Liver (tissue), 9 donors: ENCODE measurements around the gene PFKFB3. TPM values are rescaled to one million over a fixed set of nuclear protein-coding genes. Genes with fewer than 3 reads are reported as not detected.

ENCODE experiments used
- DNase-seq: peaks from one replicate; pipeline ENCODE4 v3.0.0-alpha.2; 2017; ENCODE audit warnings: low spot score
- H3K27ac ChIP-seq, 2 donors: one replicate each; pipeline ENCODE4 v1.7.0; 2013; ENCODE audit warnings: inconsistent platforms in 2 of 2, low read length in 2 of 2, control low read depth in 1 of 2, low read depth in 1 of 2, mild to moderate bottlenecking in 1 of 2
- H3K27me3 ChIP-seq, 4 donors: one replicate each; pipeline versions ENCODE4 v1.6.1 to v1.7.0; 2013; ENCODE audit warnings: low read length in 3 of 4, inconsistent platforms in 1 of 4, mild to moderate bottlenecking in 1 of 4, moderate library complexity in 1 of 4; ENCODE audit not compliant: control insufficient read depth in 4 of 4, insufficient read depth in 4 of 4
- H3K36me3 ChIP-seq, 4 donors: one replicate each; pipeline versions ENCODE4 v1.6.1 to v1.7.0; 2013; ENCODE audit warnings: low read length in 3 of 4, mild to moderate bottlenecking in 3 of 4, low read depth in 1 of 4, moderate library complexity in 1 of 4; ENCODE audit not compliant: control insufficient read depth in 4 of 4, insufficient read depth in 3 of 4
- H3K4me1 ChIP-seq, 4 donors: one replicate each; pipeline versions ENCODE4 v1.6.1 to v1.7.0; 2013; ENCODE audit warnings: low read length in 3 of 4, mild to moderate bottlenecking in 3 of 4, moderate library complexity in 1 of 4; ENCODE audit not compliant: control insufficient read depth in 4 of 4, insufficient read depth in 4 of 4
- H3K4me3 ChIP-seq, 3 donors: one replicate each; pipeline versions ENCODE4 v1.6.1 to v1.7.0; 2013; ENCODE audit warnings: low read length in 3 of 3, control low read depth in 1 of 3, low read depth in 1 of 3, mild to moderate bottlenecking in 1 of 3
- H3K9ac ChIP-seq, 2 donors: one replicate each; pipeline ENCODE4 v1.7.0; 2013; ENCODE audit warnings: low read length in 2 of 2, mild to moderate bottlenecking in 2 of 2, moderate library complexity in 2 of 2, control low read depth in 1 of 2, low read depth in 1 of 2
- H3K9me3 ChIP-seq, 4 donors: one replicate each; pipeline versions ENCODE4 v1.6.1 to v1.7.0; 2013; ENCODE audit warnings: low read length in 3 of 4; ENCODE audit not compliant: control insufficient read depth in 4 of 4
- CTCF ChIP-seq: fragments of 150-350 bp; IDR thresholded peaks from 2 replicates; pipeline ENCODE4 v1.5.1; 2017; ENCODE audit warnings: improper control_type of control experiment, low read depth, low read length; ENCODE audit not compliant: missing input control
- EGR1 ChIP-seq, 2 donors: IDR thresholded peaks; 2 replicates each; pipeline ENCODE4 v1.6.1; 2016 to 2018; ENCODE audit warnings: antibody characterized with exemption in 2 of 2, low read depth in 2 of 2
- FOXA1 ChIP-seq: IDR thresholded peaks from 2 replicates; pipeline ENCODE4 v1.6.1; 2016; ENCODE audit warnings: antibody characterized with exemption
- FOXA2 ChIP-seq: IDR thresholded peaks from 2 replicates; pipeline ENCODE4 v1.6.1; 2016; ENCODE audit warnings: antibody characterized with exemption
- GABPA ChIP-seq, 2 donors: IDR thresholded peaks in 1 of 2; conservative IDR thresholded peaks in 1 of 2; 2 replicates each; pipeline ENCODE4 v1.6.1; 2016; ENCODE audit warnings: antibody characterized with exemption in 2 of 2, mild to moderate bottlenecking in 1 of 2, moderate library complexity in 1 of 2
- HNF4A ChIP-seq, 2 donors: conservative IDR thresholded peaks; 2 replicates each; pipeline ENCODE4 v1.6.1; 2016; ENCODE audit warnings: antibody characterized with exemption in 2 of 2, mild to moderate bottlenecking in 2 of 2
- HNF4G ChIP-seq: IDR thresholded peaks from 2 replicates; pipeline ENCODE4 v1.6.1; 2016; ENCODE audit warnings: antibody characterized with exemption
- NR2F2 ChIP-seq: IDR thresholded peaks from 2 replicates; pipeline ENCODE4 v1.6.1; 2016; ENCODE audit warnings: antibody characterized with exemption
- RAD21 ChIP-seq, 2 donors: IDR thresholded peaks; 2 replicates each; pipeline ENCODE4 v1.6.1; 2016; ENCODE audit warnings: antibody characterized with exemption in 2 of 2, mild to moderate bottlenecking in 2 of 2
- RXRA ChIP-seq, 2 donors: IDR thresholded peaks; 2 replicates each; pipeline ENCODE4 v1.6.1; 2017 to 2018; ENCODE audit warnings: antibody characterized with exemption in 2 of 2, mild to moderate bottlenecking in 1 of 2
- TAF1 ChIP-seq: conservative IDR thresholded peaks from 2 replicates; pipeline ENCODE4 v1.6.1; 2016; ENCODE audit warnings: antibody characterized with exemption, mild to moderate bottlenecking
- YY1 ChIP-seq: IDR thresholded peaks from 2 replicates; pipeline ENCODE4 v1.6.1; 2016; ENCODE audit warnings: antibody characterized with exemption, mild to moderate bottlenecking
- ZBTB33 ChIP-seq: IDR thresholded peaks from 2 replicates; pipeline ENCODE4 v1.6.1; 2016; ENCODE audit warnings: antibody characterized with exemption
- WGBS: extraction: QIAGEN DNeasy Blood & Tissue Kit; methylation state at CpG from one replicate; pipeline ENCODE4 v1.1.7; 2013; 5-methylcytosine and 5-hydroxymethylcytosine counted together
- polyA plus RNA-seq, 2 donors: library from polyadenylated mRNA; stranded (reverse) in 1 of 2; unstranded in 1 of 2; fragments of 200-250 nt in 1 of 2; fragments of >200 nt in 1 of 2; fragmentation: Nextera tagmentation in 1 of 2; extraction: Ambion mirVana in 1 of 2; gene quantifications; one replicate each; pipeline versions ENCODE4 v1.2.1 to v1.2.3, GENCODE V29; 2013 to 2015
- total RNA-seq, 2 donors: library from RNA; depleted of rRNA; stranded (reverse); fragments of >200 nt; gene quantifications; one replicate each; pipeline ENCODE4 v1.2.3, GENCODE V29; 2014
- TF ChIP-seq, protein P1 (sequence below): IDR thresholded peaks from 2 replicates; pipeline ENCODE4 v1.6.1; 2016; ENCODE audit warnings: antibody characterized with exemption
- TF ChIP-seq, protein P2 (sequence below): IDR thresholded peaks from 2 replicates; pipeline ENCODE4 v1.6.1; 2016; ENCODE audit warnings: antibody characterized with exemption, mild to moderate bottlenecking
- TF ChIP-seq, protein P3 (sequence below): IDR thresholded peaks from 2 replicates; pipeline ENCODE4 v1.6.1; 2016; ENCODE audit warnings: antibody characterized with exemption
- donor health status: healthy.
- donor health status: healthy.
- donor health status: healthy.
- donor health status: healthy.
- donor health status: healthy.

The PFKFB3 gene
- total and polyA plus RNA-seq, 4 donors, result 1.6 to 9.1 (median 5.8) TPM

- H3K27me3 ChIP-seq, result no peaks in the 10 kb centered on the region
- 72% methylated on average over 5 of the region's 5 CpGs for WGBS
Observed at GRCh38 chr10:6228647-6229046, 25.9 kb downstream of the PFKFB3 start.

More at GRCh38 chr10:6228647-6229046, 25.9 kb downstream of the PFKFB3 start:
- H3K4me1 ChIP-seq, result no peaks in the 10 kb centered on the region
- H3K9me3 ChIP-seq, result no peaks in the 10 kb centered on the region
- H3K4me3 ChIP-seq, result no peak overlapping the region
- TF ChIP-seq GABPA (IDR thresholded peaks at IDR 0.05 in 1 of 2, conservative IDR thresholded peaks at IDR 0.05 in 1 of 2) (no peak), FOXA1 (no peak), NR2F2 (no peak), CTCF (no peak), FOXA2 (no peak), RXRA (IDR thresholded peaks at IDR 0.05) (no peak), HNF4A (conservative IDR thresholded peaks at IDR 0.05) (no peak), HNF4G (no peak), YY1 (no peak), ZBTB33 (no peak), TAF1 (no peak), RAD21 (IDR thresholded peaks at IDR 0.05) (no peak), EGR1 (IDR thresholded peaks at IDR 0.05; ENCODE audit: low read depth in 2 of 2) (no peak)
- TF ChIP-seq, protein P1, sequence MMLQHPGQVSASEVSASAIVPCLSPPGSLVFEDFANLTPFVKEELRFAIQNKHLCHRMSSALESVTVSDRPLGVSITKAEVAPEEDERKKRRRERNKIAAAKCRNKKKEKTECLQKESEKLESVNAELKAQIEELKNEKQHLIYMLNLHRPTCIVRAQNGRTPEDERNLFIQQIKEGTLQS, result no peak
- TF ChIP-seq, protein P2, sequence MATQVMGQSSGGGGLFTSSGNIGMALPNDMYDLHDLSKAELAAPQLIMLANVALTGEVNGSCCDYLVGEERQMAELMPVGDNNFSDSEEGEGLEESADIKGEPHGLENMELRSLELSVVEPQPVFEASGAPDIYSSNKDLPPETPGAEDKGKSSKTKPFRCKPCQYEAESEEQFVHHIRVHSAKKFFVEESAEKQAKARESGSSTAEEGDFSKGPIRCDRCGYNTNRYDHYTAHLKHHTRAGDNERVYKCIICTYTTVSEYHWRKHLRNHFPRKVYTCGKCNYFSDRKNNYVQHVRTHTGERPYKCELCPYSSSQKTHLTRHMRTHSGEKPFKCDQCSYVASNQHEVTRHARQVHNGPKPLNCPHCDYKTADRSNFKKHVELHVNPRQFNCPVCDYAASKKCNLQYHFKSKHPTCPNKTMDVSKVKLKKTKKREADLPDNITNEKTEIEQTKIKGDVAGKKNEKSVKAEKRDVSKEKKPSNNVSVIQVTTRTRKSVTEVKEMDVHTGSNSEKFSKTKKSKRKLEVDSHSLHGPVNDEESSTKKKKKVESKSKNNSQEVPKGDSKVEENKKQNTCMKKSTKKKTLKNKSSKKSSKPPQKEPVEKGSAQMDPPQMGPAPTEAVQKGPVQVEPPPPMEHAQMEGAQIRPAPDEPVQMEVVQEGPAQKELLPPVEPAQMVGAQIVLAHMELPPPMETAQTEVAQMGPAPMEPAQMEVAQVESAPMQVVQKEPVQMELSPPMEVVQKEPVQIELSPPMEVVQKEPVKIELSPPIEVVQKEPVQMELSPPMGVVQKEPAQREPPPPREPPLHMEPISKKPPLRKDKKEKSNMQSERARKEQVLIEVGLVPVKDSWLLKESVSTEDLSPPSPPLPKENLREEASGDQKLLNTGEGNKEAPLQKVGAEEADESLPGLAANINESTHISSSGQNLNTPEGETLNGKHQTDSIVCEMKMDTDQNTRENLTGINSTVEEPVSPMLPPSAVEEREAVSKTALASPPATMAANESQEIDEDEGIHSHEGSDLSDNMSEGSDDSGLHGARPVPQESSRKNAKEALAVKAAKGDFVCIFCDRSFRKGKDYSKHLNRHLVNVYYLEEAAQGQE, result no peak
- TF ChIP-seq, protein P3, sequence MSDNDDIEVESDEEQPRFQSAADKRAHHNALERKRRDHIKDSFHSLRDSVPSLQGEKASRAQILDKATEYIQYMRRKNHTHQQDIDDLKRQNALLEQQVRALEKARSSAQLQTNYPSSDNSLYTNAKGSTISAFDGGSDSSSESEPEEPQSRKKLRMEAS, result no peak
- no peak overlapping the region for H3K27ac ChIP-seq
- H3K36me3 ChIP-seq, result peaks cover 14 to 73% (median 36%) of the 10 kb centered on the region in 4 donors
- no peak overlapping the region for H3K9ac ChIP-seq
- no peak for DNase-seq
